H1 (cell line): ENCODE data around the gene TAAR8. TPM values are rescaled to one million over a fixed set of nuclear protein-coding genes. Genes with fewer than 3 reads are reported as not detected.

Experiments used
- CTCF ChIA-PET: fragments of 300-600 bp; sonication (Branson Sonifier 250); formaldehyde crosslinking; loops from one replicate; lab custom pipeline; 2021; ENCODE audit not compliant: partially characterized antibody; lab: Charles Lee
- POLR2A ChIA-PET: fragments of 300-600 bp; sonication (Branson Sonifier 250); formaldehyde crosslinking; loops from one replicate; lab custom pipeline; 2021; ENCODE audit warnings: inconsistent platforms; ENCODE audit not compliant: partially characterized antibody; lab: Charles Lee
- DNase-seq, 2 experiments: peaks; one replicate each; pipeline versions ENCODE4 v3.0.0 to v3.0.0-alpha.2; 2010 to 2022; ENCODE audit warnings: low spot score in 2 of 2, low read depth in 1 of 2, mixed read lengths in 1 of 2
- FAIRE-seq: peaks from 2 replicates; lab custom pipeline; 2011; peaks lifted over from hg19 to GRCh38; lab: Jason Lieb, UNC
- H2AFZ ChIP-seq: 2 replicates; pipeline ENCODE4 v1.8.1; 2012; ENCODE audit warnings: low read length, inconsistent platforms
- H2AK5ac ChIP-seq: 2 replicates; pipeline ENCODE4 v1.6.1; 2013; ENCODE audit warnings: low read depth, low read length
- H2BK120ac ChIP-seq: replicated peaks from 2 replicates; pipeline ENCODE3; 2013; ENCODE audit warnings: low read depth, low read length, inconsistent platforms
- H2BK12ac ChIP-seq: 2 replicates; pipeline ENCODE4 v1.6.1; 2013; ENCODE audit warnings: low read depth, low read length
- H2BK15ac ChIP-seq: 2 replicates; pipeline ENCODE4 v1.6.1; 2013; ENCODE audit warnings: low read length
- H2BK20ac ChIP-seq: 2 replicates; pipeline ENCODE4 v1.6.1; 2013; ENCODE audit warnings: low read length
- H2BK5ac ChIP-seq: 2 replicates; pipeline ENCODE4 v1.6.1; 2013; ENCODE audit warnings: low read depth, low read length
- H3K14ac ChIP-seq: 2 replicates; pipeline ENCODE4 v1.6.1; 2013; ENCODE audit warnings: inconsistent platforms; ENCODE audit not compliant: insufficient read length
- H3K18ac ChIP-seq: 2 replicates; pipeline ENCODE4 v1.6.1; 2013; ENCODE audit warnings: low read length; ENCODE audit errors: extremely low read depth
- H3K23ac ChIP-seq: 2 replicates; pipeline ENCODE4 v1.6.1; 2013; ENCODE audit warnings: inconsistent platforms; ENCODE audit not compliant: insufficient read length
- H3K23me2 ChIP-seq: 2 replicates; pipeline ENCODE4 v1.6.1; 2013; ENCODE audit warnings: low read depth, low read length
- H3K27ac ChIP-seq: 2 replicates; pipeline ENCODE4 v1.6.1; 2011; ENCODE audit warnings: low read depth, low read length, inconsistent platforms
- H3K27me3 ChIP-seq, 4 experiments: replicated peaks in 1 of 4; 1 replicate in 1 of 4; 2 replicates in 3 of 4; pipeline versions ENCODE4 v1.6.1 to v1.8.1; 2011 to 2013; ENCODE audit warnings: low read length in 3 of 4, mild to moderate bottlenecking in 3 of 4, inconsistent platforms in 2 of 4, mixed read lengths in 2 of 4, moderate library complexity in 1 of 4; ENCODE audit not compliant: control insufficient read depth in 3 of 4, insufficient read depth in 3 of 4; ENCODE audit errors: extremely low read depth in 1 of 4
- H3K36me3 ChIP-seq, 4 experiments: 2 replicates each; pipeline versions ENCODE4 v1.6.1 to v1.8.1; 2011 to 2013; ENCODE audit warnings: mild to moderate bottlenecking in 4 of 4, low read length in 3 of 4, moderate library complexity in 2 of 4, control low read depth in 1 of 4, inconsistent platforms in 1 of 4; ENCODE audit not compliant: insufficient read depth in 4 of 4, control insufficient read depth in 2 of 4
- H3K4ac ChIP-seq: replicated peaks from 2 replicates; pipeline ENCODE3; 2013; ENCODE audit warnings: low read length, low read depth, mixed read lengths, inconsistent platforms; ENCODE audit not compliant: insufficient read length
- H3K4me1 ChIP-seq, 4 experiments: replicated peaks in 1 of 4; 1 replicate in 1 of 4; 2 replicates in 3 of 4; pipeline versions ENCODE4 v1.6.1 to v1.8.1; 2011 to 2013; ENCODE audit warnings: low read length in 3 of 4, inconsistent platforms in 2 of 4, mixed read lengths in 1 of 4; ENCODE audit not compliant: insufficient read depth in 4 of 4, control insufficient read depth in 3 of 4
- H3K4me2 ChIP-seq, 2 experiments: 2 replicates each; pipeline versions ENCODE4 v1.6.1 to v1.8.1; 2011 to 2013; ENCODE audit warnings: low read depth in 2 of 2, low read length in 2 of 2, control low read depth in 1 of 2, inconsistent platforms in 1 of 2, mild to moderate bottlenecking in 1 of 2; ENCODE audit not compliant: insufficient read depth in 1 of 2
- H3K4me3 ChIP-seq, 4 experiments: fragments of 200-600, 300-600 bp in 1 of 4; sonication (generic), shearing (Covaris generic), sonication (Bioruptor Twin) in 1 of 4; 2 replicates each; pipeline versions ENCODE4 v1.5.1 to v1.8.1; 2011 to 2016; ENCODE audit warnings: low read length in 4 of 4, low read depth in 3 of 4, control low read depth in 2 of 4, inconsistent platforms in 2 of 4, mild to moderate bottlenecking in 2 of 4, mixed read lengths in 1 of 4, moderate library complexity in 1 of 4; ENCODE audit not compliant: insufficient read depth in 2 of 4; ENCODE audit errors: extremely low read depth in 1 of 4
- H3K56ac ChIP-seq: replicated peaks from 2 replicates; pipeline ENCODE3; 2013; ENCODE audit warnings: low read depth, mild to moderate bottlenecking, mixed read lengths, low read length, inconsistent platforms; ENCODE audit not compliant: insufficient read length
- H3K79me1 ChIP-seq: 2 replicates; pipeline ENCODE4 v1.6.1; 2013; ENCODE audit warnings: low read depth, low read length, control low read depth
- H3K79me2 ChIP-seq, 2 experiments: 2 replicates each; pipeline versions ENCODE4 v1.6.1 to v1.8.1; 2012 to 2013; ENCODE audit warnings: low read length in 2 of 2, mild to moderate bottlenecking in 2 of 2, inconsistent platforms in 1 of 2; ENCODE audit not compliant: insufficient read depth in 2 of 2, control insufficient read depth in 1 of 2
- H3K9ac ChIP-seq, 4 experiments: replicated peaks in 1 of 4; 1 replicate in 1 of 4; 2 replicates in 3 of 4; pipeline versions ENCODE4 v1.6.1 to v1.8.1; 2011 to 2013; ENCODE audit warnings: low read depth in 3 of 4, low read length in 3 of 4, control low read depth in 2 of 4, mild to moderate bottlenecking in 2 of 4, moderate library complexity in 2 of 4, inconsistent platforms in 1 of 4; ENCODE audit errors: extremely low read depth in 1 of 4
- H3K9me3 ChIP-seq, 2 experiments: 2 replicates each; pipeline versions ENCODE4 v1.6.1 to v1.8.1; 2012 to 2013; ENCODE audit warnings: mild to moderate bottlenecking in 2 of 2, moderate library complexity in 2 of 2, control low read depth in 1 of 2, inconsistent platforms in 1 of 2, low read depth in 1 of 2, low read length in 1 of 2, mixed read lengths in 1 of 2; ENCODE audit not compliant: insufficient read depth in 2 of 2
- H4K20me1 ChIP-seq, 2 experiments: replicated peaks in 1 of 2; 2 replicates each; pipeline versions ENCODE3 to v1.8.1; 2011 to 2013; ENCODE audit warnings: inconsistent platforms in 2 of 2, low read length in 2 of 2, mild to moderate bottlenecking in 1 of 2; ENCODE audit not compliant: insufficient read depth in 2 of 2, control insufficient read depth in 1 of 2
- H4K5ac ChIP-seq: 2 replicates; pipeline ENCODE4 v1.6.1; 2013; ENCODE audit warnings: low read length, low read depth, mixed read lengths, inconsistent platforms; ENCODE audit not compliant: insufficient read length
- H4K8ac ChIP-seq: 2 replicates; pipeline ENCODE4 v1.8.0; 2013; ENCODE audit warnings: mild to moderate bottlenecking, moderate library complexity, low read length, inconsistent platforms; ENCODE audit not compliant: insufficient read depth; ENCODE audit errors: extremely low read depth
- H4K91ac ChIP-seq: replicated peaks from 2 replicates; pipeline ENCODE3; 2013; ENCODE audit warnings: low read length, mixed read lengths, inconsistent platforms; ENCODE audit not compliant: insufficient read length
- SIN3A ChIP-seq, 2 experiments: IDR thresholded peaks in 1 of 2; conservative IDR thresholded peaks in 1 of 2; 2 replicates each; pipeline ENCODE4 v1.6.1; 2011 to 2012; ENCODE audit warnings: low read length in 2 of 2, improper control_type of control experiment in 1 of 2, low read depth in 1 of 2, mild to moderate bottlenecking in 1 of 2
- SP1 ChIP-seq: IDR thresholded peaks from 2 replicates; pipeline ENCODE4 v1.6.1; 2011; ENCODE audit warnings: low read depth, low read length
- SP2 ChIP-seq: IDR thresholded peaks from 2 replicates; pipeline ENCODE4 v1.6.1; 2012; ENCODE audit warnings: mild to moderate bottlenecking, low read length, inconsistent platforms
- WGBS, 2 experiments: shearing (Covaris generic) in 1 of 2; methylation state at CpG; one replicate each; pipeline versions ENCODE4 v1.1.6 to v1.1.7; 2013 to 2015; ENCODE audit warnings: low lambda C conversion rate in 2 of 2, mixed read lengths in 2 of 2, inconsistent platforms in 1 of 2, low coverage in 1 of 2, missing lambda C conversion rate in 1 of 2; ENCODE audit not compliant: insufficient replicate concordance in 2 of 2, insufficient coverage in 1 of 2, insufficient read length in 1 of 2; ENCODE audit errors: extremely low coverage in 1 of 2, missing lambda C conversion rate in 1 of 2; 5-methylcytosine and 5-hydroxymethylcytosine counted together
- polyA plus RNA-seq, 7 experiments: library from polyadenylated mRNA; depleted of rRNA in 3 of 7; stranded (reverse) in 5 of 7; unstranded in 2 of 7; fragments of >200 nt in 5 of 7; fragments of 200-250 nt in 2 of 7; gene quantifications; 1 replicate in 5 of 7; 2 replicates in 1 of 7; 4 replicates in 1 of 7; pipeline versions ENCODE4 v1.2.1 to v1.2.3, GENCODE V29; 2011 to 2013; ENCODE audit warnings: missing spikeins in 2 of 7, mixed read lengths in 2 of 7
- total RNA-seq: library from RNA; stranded (reverse); fragmentation: NEBNext Ultra II Directional; extraction: Animal tissue kit (Norgen Biotek cat#: 25700); gene quantifications from 2 replicates; pipeline ENCODE4 v1.2.1, GENCODE V29; 2021

TAAR8 gene
- total and polyA plus RNA-seq, 2 of the 8 experiments (the other 6 are each of a cell fraction or from before 2014, with no cell fraction given) = not detected

DNA sequence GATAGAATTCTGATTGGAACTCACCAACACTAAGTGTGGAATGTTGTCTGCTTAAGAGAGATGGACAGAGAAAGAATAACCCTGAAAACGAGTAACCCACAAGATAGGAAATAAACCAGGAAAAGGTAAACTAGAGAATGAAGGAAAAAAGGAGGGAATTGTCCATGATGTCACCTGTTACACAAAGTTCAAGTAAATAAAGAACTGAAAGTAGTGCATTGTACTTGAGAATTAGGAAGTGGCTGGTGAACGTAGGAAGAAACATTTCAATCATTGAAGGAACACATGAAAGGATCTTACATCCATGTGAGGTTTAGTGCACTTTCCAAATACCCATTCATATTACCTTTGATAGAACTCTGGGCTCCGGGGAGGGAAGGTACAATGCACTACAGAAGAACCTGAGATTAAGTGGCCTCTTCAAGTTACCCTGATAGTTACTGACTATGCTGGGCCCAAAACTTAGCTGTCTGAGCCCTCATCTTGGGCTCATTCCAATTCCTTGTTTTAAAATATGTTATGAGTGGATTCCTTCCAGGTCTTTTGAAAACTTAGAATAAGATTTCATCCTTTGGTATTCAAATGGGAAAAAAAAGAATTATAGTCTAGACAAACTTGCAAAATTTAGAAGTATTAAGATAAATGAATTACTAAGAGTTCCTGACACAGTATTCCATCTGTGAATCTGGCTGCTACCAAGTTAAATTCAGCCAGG lies 38.5 kb upstream of the TAAR8 start:
- Histone ChIP-seq H3K9ac (no peak overlapping the region), H3K23me2 (peaks cover 4% of the 10 kb centered on the region; the same call in 1 of the 2 replicates), H3K4me1 (peaks cover 0 to 4% (median under 1%) of the 10 kb centered on the region in 4 experiments; a peak in 3 of 7 replicates), H3K23ac (no peak overlapping the region), H4K91ac (no peak overlapping the region), H3K4ac (no peak overlapping the region), H2BK20ac (no peak overlapping the region), H3K18ac (no peak overlapping the region), H3K36me3 (no peaks in the 10 kb centered on the region), H2BK5ac (no peak overlapping the region), H3K14ac (no peak overlapping the region), H4K8ac (no peak overlapping the region), H3K27me3 (no peaks in the 10 kb centered on the region), H3K4me2 (peak overlapping the region in 1 of 2 experiments; percentile 77; a peak in 1 of 4 replicates), H2AFZ (no peak overlapping the region), H4K5ac (no peak overlapping the region), H2AK5ac (no peak overlapping the region), H3K9me3 (no peaks in the 10 kb centered on the region), H3K79me1 (no peaks in the 10 kb centered on the region), H3K79me2 (peaks cover 0 to 31% of the 10 kb centered on the region in 2 experiments; a peak in 3 of 4 replicates), H3K27ac (no peak overlapping the region), H3K56ac (no peak overlapping the region), H3K4me3 (peak overlapping the region in 1 of 4 experiments; percentile 83; a peak in 1 of 8 replicates), H2BK120ac (no peak overlapping the region), H2BK15ac (no peak overlapping the region), H4K20me1 (no peaks in the 10 kb centered on the region), H2BK12ac (no peak overlapping the region)
- FAIRE-seq = no peak
- 76% methylated on average over 3 of the region's 3 CpGs; no CpG with 5 or more reads in 1 of the 2 experiments for WGBS, 2 experiments
- ChIA-PET POLR2A (no interaction called here), CTCF (interaction anchor here (0.6 to 1.5 kb wide), 4 partner anchors 11 to 1590 kb away, joined by 3 read pairs; no protein-coding TSS in a partner anchor)
- no peak for DNase-seq
- TF ChIP-seq SP1 = no peak
- TF ChIP-seq SP2 = no peak
- no peak for TF ChIP-seq SIN3A (conservative IDR thresholded peaks at IDR 0.05 in 1 of 2, IDR thresholded peaks at IDR 0.05 in 1 of 2; ENCODE audit: low read depth in 1 of 2, low read length in 2 of 2)
